GM12891 (cell line): ENCODE data around the gene FAM151B.

Source experiments
- DNase-seq: peaks from one replicate; pipeline ENCODE4 v3.0.0; 2011; ENCODE audit warnings: low spot score; ENCODE audit not compliant: insufficient read length
- FAIRE-seq: peaks from 2 replicates; lab custom pipeline; 2011; peaks lifted over from hg19 to GRCh38; lab: Jason Lieb, UNC
- PAX5 ChIP-seq: IDR thresholded peaks from 2 replicates; pipeline ENCODE4 v1.6.1; 2011; ENCODE audit warnings: low read length, moderate library complexity, mild to moderate bottlenecking; ENCODE audit not compliant: insufficient read depth, severe bottlenecking
- POLR2A ChIP-seq: IDR thresholded peaks from 2 replicates; pipeline ENCODE4 v1.6.1; 2011; ENCODE audit warnings: low read depth, low read length, control low read depth
- POLR2AphosphoS5 ChIP-seq: IDR thresholded peaks from 2 replicates; pipeline ENCODE4 v1.6.1; 2011; ENCODE audit warnings: low read depth, low read length, control low read depth
- POU2F2 ChIP-seq: IDR thresholded peaks from 2 replicates; pipeline ENCODE4 v1.6.1; 2011; ENCODE audit warnings: low read depth, mild to moderate bottlenecking, control low read depth, low read length, moderate library complexity
- SPI1 ChIP-seq: IDR thresholded peaks from 2 replicates; pipeline ENCODE4 v1.6.1; 2011; ENCODE audit warnings: low read depth, low read length, control low read depth
- TAF1 ChIP-seq: IDR thresholded peaks from 2 replicates; pipeline ENCODE4 v1.6.1; 2011; ENCODE audit warnings: low read depth, low read length, control low read depth

Gene FAM151B

DNA sequence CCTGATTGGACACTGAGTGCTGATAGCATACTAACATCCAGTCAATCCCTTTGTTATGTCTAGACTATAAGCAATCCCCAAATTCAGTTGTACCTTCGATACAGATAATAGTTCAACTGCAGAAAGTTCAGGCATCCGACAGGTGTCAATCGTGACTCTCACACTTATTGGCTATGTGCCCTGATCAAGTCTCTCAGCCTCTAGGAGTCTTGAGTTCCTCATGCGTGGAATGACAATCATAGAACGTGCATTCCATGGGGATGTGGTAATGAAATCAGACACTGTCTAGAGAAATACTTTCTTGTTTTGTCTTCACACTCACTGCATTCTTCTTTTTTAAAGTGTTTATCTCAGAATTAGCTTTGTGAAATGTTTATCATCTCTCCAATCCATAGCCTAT is 77.4 kb downstream of the FAM151B start:
- TF ChIP-seq POLR2AphosphoS5 (no peak), POLR2A (no peak), SPI1 (no peak), PAX5 (no peak), POU2F2 (no peak), TAF1 (no peak)
- FAIRE-seq (no peak), DNase-seq (no peak)

DNA sequence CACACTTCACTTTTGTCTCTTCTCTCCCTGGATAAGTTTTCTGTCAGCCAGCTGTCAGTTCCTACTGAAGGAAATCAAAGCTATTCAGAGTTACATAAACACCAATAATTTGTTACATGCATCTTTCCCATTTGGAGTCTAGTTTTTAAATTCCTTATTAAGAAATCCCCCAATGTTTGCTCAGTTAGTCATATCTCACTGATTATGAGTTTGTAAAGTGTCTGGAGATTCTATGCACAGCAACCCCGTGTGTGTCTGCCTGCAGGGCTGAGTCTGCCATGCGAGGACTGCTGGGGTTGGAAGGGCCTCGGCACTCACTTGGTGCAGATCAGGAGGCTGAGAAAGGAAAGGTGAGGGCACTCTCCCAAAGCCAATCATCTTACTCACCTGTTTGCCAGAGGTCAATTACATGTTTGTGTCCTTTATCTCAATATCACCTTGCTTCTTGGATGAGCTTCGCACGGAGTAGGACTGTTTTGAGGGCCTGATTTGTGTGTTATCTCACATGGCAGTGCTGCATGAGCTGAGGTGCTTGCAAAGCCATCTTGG is 78.9 kb downstream of the FAM151B start:
- DNase-seq: no peak
- TF ChIP-seq SPI1: no peak
- TF ChIP-seq PAX5: no peak
- no peak for TF ChIP-seq POU2F2
- no peak for TF ChIP-seq POLR2A
- no peak for TF ChIP-seq POLR2AphosphoS5
- no peak for TF ChIP-seq TAF1
- FAIRE-seq: no peak

- DNase-seq: no peak
- TF ChIP-seq TAF1 (no peak), POU2F2 (no peak), POLR2AphosphoS5 (no peak), SPI1 (no peak), POLR2A (no peak), PAX5 (no peak)
- no peak for FAIRE-seq
Measured at GRCh38 chr5:80568251-80568650, 80.4 kb downstream of the FAM151B start.

GRCh38 chr5:80569086-80569960 is 81.4 kb downstream of the FAM151B start:
- no peak for TF ChIP-seq POU2F2
- no peak for TF ChIP-seq SPI1
- TF ChIP-seq TAF1: no peak
- TF ChIP-seq POLR2AphosphoS5: no peak
- no peak for TF ChIP-seq PAX5
- TF ChIP-seq POLR2A: no peak
- DNase-seq: peak; percentile 40
- FAIRE-seq: no peak

GRCh38 chr5:80569961-80570786 is 82.3 kb downstream of the FAM151B start, which contains the start of gene ANKRD34B:
ANKRD34B (minus strand) TSS chr5:80570280; CDS start chr5:80560019, 10,261 bp downstream.
- DNase-seq: peak; percentile 68
- TF ChIP-seq SPI1 (no peak), POU2F2 (no peak), POLR2AphosphoS5 (no peak), TAF1 (no peak), POLR2A (no peak), PAX5 (no peak)
- FAIRE-seq: peak; percentile 77

DNA sequence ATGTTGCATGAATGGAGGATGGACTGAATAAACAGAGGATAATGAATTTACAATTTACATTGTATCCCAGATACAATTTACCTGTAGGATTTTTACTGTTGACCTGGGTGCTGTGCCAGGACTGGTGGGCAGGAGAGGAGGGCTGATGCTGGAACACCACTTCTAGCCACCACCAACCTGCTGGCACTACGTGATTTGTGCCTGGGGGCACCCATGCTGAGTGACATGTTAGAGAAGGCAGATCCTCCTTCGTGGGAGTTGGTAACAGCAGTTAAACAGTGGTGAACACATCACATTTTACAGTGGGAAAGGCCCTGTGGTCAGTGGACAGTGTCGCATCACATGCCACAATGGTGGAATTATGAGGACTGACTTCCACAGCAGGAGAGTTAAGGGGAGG is 85.2 kb downstream of the FAM151B start:
- TF ChIP-seq SPI1: no peak
- no peak for TF ChIP-seq POLR2AphosphoS5
- no peak for TF ChIP-seq PAX5
- FAIRE-seq (no peak), DNase-seq (no peak)

DNA sequence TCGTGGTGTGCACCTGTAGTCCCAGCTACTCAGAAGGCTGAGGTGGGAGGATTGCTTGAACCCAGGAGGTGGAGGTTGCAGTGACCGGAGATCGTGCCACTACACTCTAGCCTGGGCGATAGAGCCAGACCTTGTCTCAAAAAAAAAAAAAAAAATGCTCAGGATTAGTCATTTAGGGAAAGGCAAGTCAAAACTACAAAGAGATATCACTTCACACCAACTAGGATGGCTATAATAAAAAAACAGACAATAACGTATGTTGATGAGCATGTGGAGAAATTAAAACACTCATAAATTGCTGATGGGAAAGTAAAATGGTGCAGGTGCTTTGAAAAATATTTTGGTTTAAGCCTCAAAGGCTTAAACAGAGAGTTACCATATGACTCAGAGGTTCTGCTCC is 88.5 kb downstream of the FAM151B start:
- no peak for TF ChIP-seq POU2F2
- TF ChIP-seq SPI1: no peak
- no peak for TF ChIP-seq TAF1
- TF ChIP-seq PAX5: no peak
- TF ChIP-seq POLR2A: no peak
- no peak for TF ChIP-seq POLR2AphosphoS5
- FAIRE-seq: no peak
- DNase-seq: no peak

DNA sequence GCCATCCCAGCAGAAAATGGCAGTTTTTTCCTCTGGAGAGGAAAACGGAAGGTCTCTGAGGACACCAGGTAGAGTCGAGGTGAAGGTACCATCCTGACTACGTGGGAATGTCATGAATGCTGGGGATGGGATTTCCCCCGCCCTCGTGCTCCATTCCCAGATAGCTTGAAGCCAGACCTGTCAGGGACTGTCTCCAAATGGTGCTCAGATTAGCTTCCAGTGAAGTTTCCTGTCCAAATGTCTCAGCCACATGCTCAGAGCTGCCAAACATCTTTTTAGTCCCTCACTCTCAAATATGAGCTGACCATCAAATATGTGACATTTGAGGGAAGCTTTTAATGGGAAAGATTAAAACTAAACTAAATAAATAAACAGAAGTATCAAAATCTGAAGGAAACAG is 89.8 kb downstream of the FAM151B start:
- TF ChIP-seq POLR2AphosphoS5: no peak
- no peak for TF ChIP-seq SPI1
- no peak for TF ChIP-seq PAX5
- no peak for TF ChIP-seq POLR2A
- no peak for TF ChIP-seq POU2F2
- no peak for TF ChIP-seq TAF1
- FAIRE-seq (no peak), DNase-seq (no peak)
